SH-SY5Y (cell line): Measurements from ENCODE around the gene IL16.

Experiments
- GATA2 ChIP-seq: IDR thresholded peaks from 2 replicates; pipeline ENCODE4 v1.6.1; 2011; ENCODE audit warnings: mild to moderate bottlenecking, low read depth, low read length
- GATA3 ChIP-seq: IDR thresholded peaks from 2 replicates; pipeline ENCODE4 v1.6.1; 2011; ENCODE audit warnings: low read depth, mild to moderate bottlenecking, low read length, moderate library complexity

IL16 gene

DNA sequence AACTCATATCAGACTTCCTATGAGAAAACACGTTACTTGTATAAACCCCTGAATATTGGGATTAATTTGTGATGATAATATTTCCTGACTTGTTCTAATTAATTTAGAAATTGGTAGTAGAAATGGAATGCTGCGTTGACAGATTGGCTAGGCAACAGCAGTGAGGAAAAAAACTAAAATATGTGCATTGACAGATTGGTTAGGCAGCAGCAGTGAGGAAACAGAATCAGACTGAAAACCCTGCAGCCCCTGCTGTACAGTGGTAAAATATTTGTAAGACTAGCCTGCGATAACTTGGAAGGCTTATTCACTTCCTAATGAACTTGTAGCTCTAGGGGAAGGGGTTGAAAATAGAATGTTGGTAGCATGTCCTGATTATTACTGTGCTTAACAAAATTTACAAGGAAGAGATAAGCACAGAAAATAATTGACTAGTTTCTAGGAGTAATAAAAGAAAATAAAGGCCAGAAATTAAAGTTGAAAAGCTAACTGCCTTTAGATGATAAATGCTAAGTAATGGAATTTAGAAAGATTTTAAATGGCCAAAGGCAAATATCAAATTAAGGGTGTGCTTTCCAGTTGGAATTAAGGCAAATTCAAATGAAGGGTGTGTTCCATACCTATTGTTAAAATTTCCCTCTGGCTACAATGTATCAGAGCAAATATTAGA is 29.9 kb upstream of the IL16 start:
- no peak for TF ChIP-seq GATA3
- no peak for TF ChIP-seq GATA2

- TF ChIP-seq GATA3, result no peak
- no peak for TF ChIP-seq GATA2
Observed at GRCh38 chr15:81168131-81168526, 28.6 kb upstream of the IL16 start.

DNA sequence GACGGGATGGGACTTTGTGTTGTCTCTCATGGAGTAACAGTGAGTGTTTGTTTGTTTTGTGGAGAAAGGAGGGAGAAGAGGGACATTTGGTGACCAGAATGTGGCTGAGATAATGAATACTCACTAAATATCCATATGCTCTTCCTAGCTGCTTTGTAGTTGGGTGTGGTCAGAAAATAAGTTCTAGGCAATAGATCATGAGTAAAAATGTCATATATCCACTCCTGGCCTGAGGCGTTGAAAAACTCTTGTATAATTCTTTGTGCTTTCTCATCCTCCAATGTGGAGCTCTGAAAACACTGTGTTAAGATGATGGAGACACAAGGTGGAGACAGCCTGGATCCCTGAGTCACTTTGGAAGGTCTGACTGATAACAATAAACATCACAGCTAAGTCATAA is 28.0 kb upstream of the IL16 start:
- no peak for TF ChIP-seq GATA3
- TF ChIP-seq GATA2, result no peak

DNA sequence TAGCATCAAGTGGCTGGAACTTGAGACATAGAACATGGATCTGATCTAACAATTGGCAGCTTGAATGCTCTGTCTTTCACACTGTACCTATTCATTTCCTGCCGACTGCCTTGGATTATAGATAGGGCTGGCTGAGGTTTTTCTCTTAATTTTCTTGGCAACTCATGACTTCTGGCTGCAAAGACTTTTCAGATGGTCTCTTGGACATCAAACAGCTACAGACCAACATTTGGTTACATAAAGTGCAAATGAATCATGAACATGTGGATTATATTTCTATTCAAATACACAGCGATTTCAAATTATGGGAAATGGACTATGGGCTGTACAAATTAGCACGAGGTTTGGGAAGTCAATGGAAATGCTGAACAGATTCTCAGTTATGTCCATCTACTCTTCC is 26.2 kb upstream of the IL16 start:
- TF ChIP-seq GATA3 (no peak), GATA2 (no peak)

- TF ChIP-seq GATA2, result no peak
- no peak for TF ChIP-seq GATA3
Observed at GRCh38 chr15:81171286-81171685, 25.4 kb upstream of the IL16 start.

DNA sequence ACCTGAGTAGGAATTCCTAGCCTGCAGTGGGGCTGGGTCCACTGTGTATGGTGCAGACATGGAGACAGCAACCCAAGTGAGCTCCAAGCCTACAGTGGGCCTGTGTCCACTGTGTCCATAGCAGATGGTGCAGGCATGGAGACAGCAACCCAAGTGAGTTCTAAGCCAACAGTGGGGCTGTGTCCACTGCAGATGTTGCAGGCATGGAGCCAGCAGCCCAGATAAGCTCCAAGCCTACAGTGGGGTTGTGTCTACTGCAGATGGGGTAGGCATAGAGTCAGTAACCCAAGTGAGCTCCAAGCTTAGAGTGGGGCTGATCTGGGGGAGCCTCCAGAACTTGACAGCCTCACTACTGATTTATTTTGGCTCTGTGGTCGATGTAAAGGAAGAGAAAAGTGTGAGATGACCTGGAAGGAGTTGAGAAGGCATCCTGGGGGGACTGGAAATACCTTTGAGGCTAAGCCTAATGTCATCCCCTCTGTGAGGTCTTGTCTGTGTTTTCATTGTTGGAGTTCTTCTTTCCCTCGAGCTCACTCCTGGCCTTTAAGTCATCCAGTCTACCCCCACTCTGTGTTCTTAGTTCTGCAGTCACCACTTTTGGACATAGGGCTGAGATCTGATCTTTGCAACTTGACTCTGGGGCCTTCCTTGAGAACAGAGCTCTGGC is 22.4 kb upstream of the IL16 start:
- no peak for TF ChIP-seq GATA3
- TF ChIP-seq GATA2, result no peak

- TF ChIP-seq GATA2, result no peak
- TF ChIP-seq GATA3, result no peak
Observed at GRCh38 chr15:81174792-81175327, 21.8 kb upstream of the IL16 start.

- TF ChIP-seq GATA3 (no peak), GATA2 (no peak)
Observed at GRCh38 chr15:81175496-81175895, 21.2 kb upstream of the IL16 start.

DNA sequence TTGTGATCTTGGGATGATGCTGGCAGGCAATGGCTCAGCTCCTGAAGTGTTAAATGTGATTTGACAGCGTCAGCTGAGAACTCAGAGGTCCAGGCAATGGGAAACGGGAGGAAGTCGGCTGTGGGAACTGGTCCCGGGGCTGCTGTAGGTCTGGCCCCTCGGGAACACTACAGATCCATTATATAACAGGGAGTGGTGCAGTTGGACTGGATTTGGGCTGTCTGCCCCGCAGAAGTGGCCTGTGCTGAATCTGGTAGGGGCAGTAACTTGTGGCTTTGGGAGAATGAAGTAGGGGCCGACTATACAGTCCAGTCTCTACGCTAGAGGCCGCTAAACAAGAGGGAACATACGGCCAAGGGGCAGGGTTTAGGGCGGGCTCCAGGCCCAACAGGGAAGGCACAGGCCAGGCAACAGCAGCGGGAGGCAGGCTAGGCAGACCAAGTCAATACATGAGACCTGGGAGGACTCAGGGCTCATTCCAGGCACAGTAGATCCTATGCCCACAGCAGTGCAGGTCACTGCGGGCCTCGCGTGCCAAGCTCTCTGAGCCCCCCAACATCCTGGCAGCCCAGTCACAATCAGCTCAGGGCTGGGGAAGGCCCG is 20.3 kb upstream of the IL16 start:
- no peak for TF ChIP-seq GATA3
- TF ChIP-seq GATA2, result no peak

GRCh38 chr15:81178365-81178764 is 18.3 kb upstream of the IL16 start:
- TF ChIP-seq GATA3, result no peak
- no peak for TF ChIP-seq GATA2

- TF ChIP-seq GATA3, result no peak
- no peak for TF ChIP-seq GATA2
Observed at GRCh38 chr15:81181220-81181619, 15.5 kb upstream of the IL16 start.

DNA sequence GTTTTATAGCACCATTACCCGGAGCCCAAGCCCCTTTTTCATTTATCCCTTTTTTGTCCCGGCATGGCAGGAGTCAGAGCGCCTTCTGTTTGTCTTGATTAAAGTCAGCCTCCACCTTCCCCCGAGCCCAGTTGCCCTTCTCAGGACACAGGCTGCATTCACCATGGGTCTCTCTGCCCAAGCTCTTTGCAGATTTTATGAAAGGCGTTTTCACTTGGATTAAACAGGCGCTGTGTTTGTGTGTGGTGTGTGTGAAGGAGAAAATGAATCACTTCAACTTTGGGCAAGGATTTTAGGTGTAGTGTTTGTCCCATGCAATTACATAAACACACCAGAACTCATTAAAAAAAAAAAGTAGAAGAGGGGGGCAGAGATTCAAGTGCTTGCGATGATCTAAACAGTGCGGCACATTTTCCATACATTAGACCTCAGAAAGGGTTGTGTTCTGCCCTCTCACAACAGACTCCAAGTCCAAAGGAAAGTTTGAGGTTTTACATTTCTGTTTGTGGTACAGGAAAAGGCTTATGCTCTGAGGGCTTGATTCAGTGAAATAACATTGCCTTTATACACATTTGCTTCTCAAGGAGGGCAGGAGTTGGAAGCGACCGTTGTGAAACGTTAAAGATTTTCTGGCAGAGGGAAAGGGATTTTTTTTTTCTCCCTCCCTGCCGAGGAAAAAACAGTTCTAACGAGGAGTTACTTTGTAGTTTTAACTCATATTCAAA is 14.5 kb upstream of the IL16 start:
- no peak for TF ChIP-seq GATA3

DNA sequence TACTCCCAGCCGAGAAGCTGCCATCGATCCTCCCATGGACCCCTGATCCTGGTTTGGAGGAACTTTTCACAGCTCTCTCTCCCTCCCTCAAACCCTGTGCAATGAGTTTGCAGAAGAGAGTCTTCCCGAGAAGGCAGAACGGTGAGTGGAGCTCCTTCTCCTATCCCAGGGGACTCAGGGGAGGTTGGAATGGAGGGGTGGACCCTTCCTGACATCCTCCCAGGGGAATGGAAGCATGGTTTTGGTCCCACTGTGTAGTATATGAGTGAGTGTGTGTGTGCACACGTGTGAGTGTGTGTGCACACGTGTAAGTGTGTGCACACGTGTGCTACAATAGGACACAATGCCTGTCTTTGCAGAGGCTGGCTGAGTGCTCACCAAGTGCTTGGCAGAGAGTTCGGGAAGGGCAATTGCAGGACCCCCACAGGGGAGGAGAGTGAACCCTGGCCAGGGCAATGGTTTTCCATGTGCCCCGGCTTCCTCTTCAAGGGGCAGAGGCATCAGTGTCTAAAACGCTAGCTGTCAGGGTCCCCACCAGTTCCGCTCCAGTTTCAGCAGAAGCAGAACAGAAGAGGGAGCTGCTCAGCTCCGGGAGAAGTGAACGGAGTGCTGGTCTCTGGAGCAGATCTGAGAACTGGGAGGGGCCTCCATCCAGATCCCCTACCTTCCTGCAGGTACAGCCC is 13.8 kb upstream of the IL16 start:
- TF ChIP-seq GATA2, result no peak
- TF ChIP-seq GATA3, result no peak

- TF ChIP-seq GATA2 (no peak), GATA3 (no peak)
Observed at GRCh38 chr15:81183439-81183775, 13.3 kb upstream of the IL16 start.
